ENCODE results near the gene LUM.

DNA sequence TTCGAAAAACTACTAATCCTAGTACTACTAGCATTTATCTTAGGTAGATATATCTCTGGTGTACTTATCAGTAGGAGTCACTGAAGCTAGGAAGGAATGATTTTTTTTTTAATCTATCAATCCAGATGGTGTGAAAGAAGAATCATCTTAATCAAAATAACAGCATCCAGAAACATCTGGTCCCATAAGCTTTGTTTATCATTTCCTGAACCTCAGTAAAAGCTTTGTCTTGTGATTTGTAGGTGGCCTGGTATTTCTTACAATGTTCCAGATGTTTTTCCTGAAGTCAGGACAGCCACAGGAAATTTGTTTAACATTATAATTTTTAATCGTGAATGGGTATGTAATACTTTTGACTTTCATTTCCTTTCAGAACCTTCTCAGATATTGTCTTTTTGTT is 28.0 kb upstream of the LUM start:
- TF ChIP-seq, protein P1, sequence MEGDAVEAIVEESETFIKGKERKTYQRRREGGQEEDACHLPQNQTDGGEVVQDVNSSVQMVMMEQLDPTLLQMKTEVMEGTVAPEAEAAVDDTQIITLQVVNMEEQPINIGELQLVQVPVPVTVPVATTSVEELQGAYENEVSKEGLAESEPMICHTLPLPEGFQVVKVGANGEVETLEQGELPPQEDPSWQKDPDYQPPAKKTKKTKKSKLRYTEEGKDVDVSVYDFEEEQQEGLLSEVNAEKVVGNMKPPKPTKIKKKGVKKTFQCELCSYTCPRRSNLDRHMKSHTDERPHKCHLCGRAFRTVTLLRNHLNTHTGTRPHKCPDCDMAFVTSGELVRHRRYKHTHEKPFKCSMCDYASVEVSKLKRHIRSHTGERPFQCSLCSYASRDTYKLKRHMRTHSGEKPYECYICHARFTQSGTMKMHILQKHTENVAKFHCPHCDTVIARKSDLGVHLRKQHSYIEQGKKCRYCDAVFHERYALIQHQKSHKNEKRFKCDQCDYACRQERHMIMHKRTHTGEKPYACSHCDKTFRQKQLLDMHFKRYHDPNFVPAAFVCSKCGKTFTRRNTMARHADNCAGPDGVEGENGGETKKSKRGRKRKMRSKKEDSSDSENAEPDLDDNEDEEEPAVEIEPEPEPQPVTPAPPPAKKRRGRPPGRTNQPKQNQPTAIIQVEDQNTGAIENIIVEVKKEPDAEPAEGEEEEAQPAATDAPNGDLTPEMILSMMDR (IDR thresholded peaks at IDR 0.05; ENCODE audit: low read length) = no peak
- no peak for TF ChIP-seq EZH2phosphoT487 (IDR thresholded peaks at IDR 0.05; ENCODE audit: low read length)

Data from MM.1S (cell line).